Common myeloid progenitor, CD34-positive (primary cell): ENCODE data around the gene LIN7A.
"Not testable (repeated sequence)": the region's sequence is repeated elsewhere in the genome, so short reads cannot be mapped to it uniquely, and the experiment has no call there.

Experiments
- CTCF ChIA-PET: fragments of 350-600 bp; sonication (Branson Sonifier 250); formaldehyde crosslinking; loops from one replicate; lab custom pipeline; 2021; ENCODE audit warnings: antibody characterized with exemption; lab: Charles Lee
- POLR2A ChIA-PET: fragments of 350-600 bp; sonication (Branson Sonifier 250); formaldehyde crosslinking; loops from one replicate; lab custom pipeline; 2021; ENCODE audit warnings: antibody characterized with exemption; lab: Charles Lee
- DNase-seq, 3 donors: peaks; one replicate each; pipeline versions ENCODE4 v3.0.0 to v3.0.0-alpha.2; 2013
- H3K27ac ChIP-seq, 2 experiments: 1 replicate in 1 of 2; 2 replicates in 1 of 2; pipeline ENCODE4 v1.7.0; 2013; ENCODE audit warnings: inconsistent platforms in 2 of 2, low read length in 2 of 2, mild to moderate bottlenecking in 2 of 2, low read depth in 1 of 2, moderate library complexity in 1 of 2; ENCODE audit not compliant: severe bottlenecking in 2 of 2, insufficient read depth in 1 of 2, poor library complexity in 1 of 2
- H3K27me3 ChIP-seq, 5 experiments: replicated peaks in 2 of 5; 1 replicate in 3 of 5; 2 replicates in 2 of 5; pipeline versions ENCODE4 v1.6.1 to v1.7.0; 2013; ENCODE audit warnings: low read length in 4 of 5, mild to moderate bottlenecking in 2 of 5, moderate library complexity in 2 of 5, inconsistent platforms in 1 of 5; ENCODE audit not compliant: insufficient read depth in 5 of 5, control insufficient read depth in 4 of 5
- H3K36me3 ChIP-seq, 4 experiments: 1 replicate in 2 of 4; 2 replicates in 2 of 4; pipeline versions ENCODE4 v1.6.1 to v1.7.0; 2013; ENCODE audit warnings: low read length in 3 of 4, control low read depth in 1 of 4, mild to moderate bottlenecking in 1 of 4; ENCODE audit not compliant: control insufficient read depth in 4 of 4, insufficient read depth in 4 of 4
- H3K4me1 ChIP-seq, 4 experiments: 1 replicate in 3 of 4; 2 replicates in 1 of 4; pipeline versions ENCODE4 v1.6.1 to v1.7.1; 2013; ENCODE audit warnings: low read length in 3 of 4, mild to moderate bottlenecking in 3 of 4, control low read depth in 1 of 4, inconsistent platforms in 1 of 4, moderate library complexity in 1 of 4; ENCODE audit not compliant: control insufficient read depth in 4 of 4, insufficient read depth in 4 of 4; ENCODE audit errors: control extremely low read depth in 1 of 4
- H3K4me3 ChIP-seq, 7 experiments: 1 replicate in 4 of 7; 2 replicates in 3 of 7; pipeline versions ENCODE4 v1.5.1 to v1.7.0; 2013; ENCODE audit warnings: mild to moderate bottlenecking in 7 of 7, low read length in 6 of 7, moderate library complexity in 6 of 7, inconsistent platforms in 2 of 7, low read depth in 2 of 7, control low read depth in 1 of 7; ENCODE audit not compliant: insufficient read depth in 4 of 7, control insufficient read depth in 1 of 7; ENCODE audit errors: extremely low read depth in 1 of 7
- H3K9me3 ChIP-seq, 5 experiments: 1 replicate in 4 of 5; 2 replicates in 1 of 5; pipeline versions ENCODE4 v1.6.1 to v1.7.1; 2013; ENCODE audit warnings: low read length in 4 of 5, mild to moderate bottlenecking in 2 of 5, inconsistent platforms in 1 of 5, low read depth in 1 of 5, moderate library complexity in 1 of 5; ENCODE audit not compliant: control insufficient read depth in 4 of 5, insufficient read depth in 2 of 5; ENCODE audit errors: control extremely low read depth in 1 of 5
- WGBS: methylation state at CpG from one replicate; pipeline ENCODE4 v1.1.5; 2013; ENCODE audit not compliant: insufficient coverage; 5-methylcytosine and 5-hydroxymethylcytosine counted together

LIN7A gene

DNA sequence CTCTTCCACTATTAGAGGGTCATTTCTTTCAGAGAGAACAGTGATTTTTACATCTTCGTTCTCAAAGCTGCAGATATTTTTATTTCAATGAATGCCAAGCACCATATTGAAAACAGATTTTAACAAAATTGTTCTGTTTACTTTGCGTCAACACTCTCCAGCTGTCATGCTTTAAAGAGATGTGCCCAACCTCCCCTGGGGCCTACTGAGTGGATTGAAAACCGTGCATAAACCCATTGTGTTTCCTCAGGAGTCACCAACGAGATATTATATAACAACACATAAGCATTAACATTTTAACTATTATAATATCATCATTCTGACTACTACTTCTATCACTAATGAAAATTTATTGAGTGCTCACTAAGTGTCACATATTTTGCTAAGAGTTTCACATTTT, 139.5 kb downstream of the LIN7A start:
- no peaks in the 10 kb centered on the region for H3K27me3 ChIP-seq
- DNase-seq: no peak
- WGBS: 86% methylated on average over 3 of the region's 4 CpGs
- H3K27ac ChIP-seq: no peak overlapping the region
- H3K4me1 ChIP-seq: no peaks in the 10 kb centered on the region
- ChIA-PET POLR2A (no interaction called here), CTCF (no interaction called here)
- H3K4me3 ChIP-seq: no peak overlapping the region
- no peaks in the 10 kb centered on the region for H3K36me3 ChIP-seq
- no peaks in the 10 kb centered on the region for H3K9me3 ChIP-seq

- H3K4me1 ChIP-seq: no peaks in the 10 kb centered on the region
- DNase-seq: no peak
- no CpG with 5 or more reads among the region's 1 CpG for WGBS
Observed at GRCh38 chr12:80794551-80794950, 143.2 kb downstream of the LIN7A start.

GRCh38 chr12:80792861-80793260, 144.9 kb downstream of the LIN7A start:
- H3K27me3 ChIP-seq: no peaks in the 10 kb centered on the region
- ChIA-PET CTCF (no interaction called here), POLR2A (no interaction called here)
- no peak overlapping the region for H3K27ac ChIP-seq
- no peak overlapping the region for H3K4me3 ChIP-seq
- no peaks in the 10 kb centered on the region for H3K4me1 ChIP-seq
- no peak for DNase-seq
- no peaks in the 10 kb centered on the region for H3K36me3 ChIP-seq
- H3K9me3 ChIP-seq: no peaks in the 10 kb centered on the region

More at GRCh38 chr12:80794551-80794950, 143.2 kb downstream of the LIN7A start:
- no peaks in the 10 kb centered on the region for H3K27me3 ChIP-seq
- ChIA-PET POLR2A (no interaction called here), CTCF (no interaction called here)
- no peak overlapping the region for H3K4me3 ChIP-seq
- H3K36me3 ChIP-seq: no peaks in the 10 kb centered on the region
- H3K9me3 ChIP-seq: no peaks in the 10 kb centered on the region
- H3K27ac ChIP-seq: no peak overlapping the region

DNA sequence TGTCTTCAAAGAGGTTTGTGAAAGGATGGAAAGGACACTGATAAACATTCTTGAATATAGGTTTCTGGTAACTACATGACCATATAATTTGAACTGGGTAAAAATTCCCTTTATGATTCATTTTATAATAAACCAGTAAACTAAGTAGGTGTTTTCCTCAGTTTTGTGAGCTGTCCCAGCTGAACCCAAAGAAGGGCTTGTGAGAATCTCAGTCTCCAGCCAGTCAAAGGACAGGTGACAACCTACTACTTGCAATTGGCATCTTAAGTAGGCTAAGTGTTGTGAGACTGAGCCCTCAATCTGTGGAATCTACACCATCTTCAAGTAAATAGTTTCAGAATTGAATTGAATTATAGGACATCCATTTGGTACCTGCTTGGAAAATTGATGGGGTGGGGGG, 145.9 kb downstream of the LIN7A start:
- ChIA-PET CTCF (no interaction called here), POLR2A (no interaction called here)
- Histone ChIP-seq H3K4me1 (no peaks in the 10 kb centered on the region), H3K27ac (no peak overlapping the region), H3K27me3 (no peaks in the 10 kb centered on the region), H3K4me3 (no peak overlapping the region), H3K36me3 (no peaks in the 10 kb centered on the region), H3K9me3 (no peaks in the 10 kb centered on the region)
- no peak for DNase-seq

- H3K27me3 ChIP-seq, H3K27ac ChIP-seq, H3K4me1 ChIP-seq, DNase-seq, POLR2A ChIA-PET, H3K4me3 ChIP-seq, H3K9me3 ChIP-seq, H3K36me3 ChIP-seq: not testable (repeated sequence)
- CTCF ChIA-PET: interaction anchor here (1.1 kb wide), 1 partner anchor 10 kb away, joined by 3 read pairs; no protein-coding TSS in a partner anchor
- 93% methylated on average over 5 of the region's 10 CpGs for WGBS
Observed at GRCh38 chr12:80788407-80788806, 149.3 kb downstream of the LIN7A start.

- H3K9me3 ChIP-seq, H3K27ac ChIP-seq, H3K4me3 ChIP-seq, H3K27me3 ChIP-seq, H3K4me1 ChIP-seq, H3K36me3 ChIP-seq, POLR2A ChIA-PET, DNase-seq, CTCF ChIA-PET: not testable (repeated sequence)
- WGBS: 100% methylated on average over 2 of the region's 5 CpGs
Observed at GRCh38 chr12:80782963-80783470, 154.7 kb downstream of the LIN7A start.

DNA sequence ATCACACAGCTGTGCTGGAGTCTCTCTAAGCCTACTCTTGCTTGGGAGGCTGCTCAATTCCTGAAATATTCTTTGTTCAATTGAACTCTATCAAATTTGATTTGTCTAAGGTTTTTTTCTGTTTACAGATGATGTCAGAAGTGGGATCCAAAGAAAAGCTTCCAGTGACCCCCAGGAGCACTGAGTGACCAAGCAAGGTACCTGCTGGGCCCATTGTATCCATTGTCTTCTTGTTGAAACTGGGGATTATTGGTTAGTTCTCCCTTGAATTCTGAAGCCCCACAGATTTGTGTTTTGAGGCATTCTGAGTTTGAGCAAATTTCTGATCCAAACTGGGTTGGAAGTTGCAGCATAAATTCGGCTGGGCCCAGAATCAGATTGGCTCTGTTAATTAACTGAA, 156.4 kb downstream of the LIN7A start:
- H3K27ac ChIP-seq: no peak overlapping the region
- POLR2A ChIA-PET: no interaction called here
- DNase-seq: no peak
- H3K9me3 ChIP-seq: no peaks in the 10 kb centered on the region
- CTCF ChIA-PET: no interaction called here
- H3K36me3 ChIP-seq: no peaks in the 10 kb centered on the region
- no peaks in the 10 kb centered on the region for H3K27me3 ChIP-seq
- H3K4me3 ChIP-seq: no peak overlapping the region
- WGBS: 100% methylated on average over 1 of the region's 1 CpG
- H3K4me1 ChIP-seq: peaks cover 0 to 9% (median 2%) of the 10 kb centered on the region in 4 experiments
